ENCODE results near the gene TBATA.

TBATA gene

DNA sequence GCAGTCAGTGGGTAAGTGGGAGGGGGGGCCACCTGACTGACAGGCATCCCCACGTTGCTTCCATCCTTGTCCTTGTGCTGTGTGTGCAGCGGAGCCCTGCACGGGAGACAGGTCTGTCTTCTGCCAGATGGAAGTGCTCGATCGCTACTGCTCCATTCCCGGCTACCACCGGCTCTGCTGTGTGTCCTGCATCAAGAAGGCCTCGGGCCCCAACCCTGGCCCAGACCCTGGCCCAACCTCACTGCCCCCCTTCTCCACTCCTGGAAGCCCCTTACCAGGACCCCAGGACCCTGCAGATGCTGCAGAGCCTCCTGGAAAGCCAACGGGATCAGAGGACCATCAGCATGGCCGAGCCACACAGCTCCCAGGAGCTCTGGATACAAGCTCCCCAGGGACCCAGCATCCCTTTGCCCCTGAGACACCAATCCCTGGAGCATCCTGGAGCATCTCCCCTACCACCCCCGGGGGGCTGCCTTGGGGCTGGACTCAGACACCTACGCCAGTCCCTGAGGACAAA is 24.8 kb downstream of the TBATA start:
- no peak for DNase-seq

DNA sequence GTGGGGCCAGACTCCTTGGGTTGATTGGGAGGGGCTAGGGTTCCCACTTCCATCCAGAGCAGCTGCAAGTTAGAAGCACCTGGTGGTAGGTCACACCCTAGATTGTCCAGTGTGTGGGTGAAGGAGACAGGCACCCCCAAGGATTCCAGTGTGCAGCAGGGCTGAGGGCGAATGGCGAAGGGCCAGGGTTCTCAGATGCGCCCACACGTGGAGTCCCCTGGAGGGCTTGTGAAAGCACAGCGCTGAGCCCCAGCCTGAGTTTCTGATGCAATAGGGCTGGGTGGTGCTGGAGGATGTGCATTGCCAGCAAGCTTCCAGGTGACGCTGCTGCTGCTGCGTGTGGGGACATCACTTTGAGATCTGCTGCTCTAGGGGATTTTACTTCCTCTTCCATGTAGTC is 25.4 kb downstream of the TBATA start:
- DNase-seq: no peak

DNA sequence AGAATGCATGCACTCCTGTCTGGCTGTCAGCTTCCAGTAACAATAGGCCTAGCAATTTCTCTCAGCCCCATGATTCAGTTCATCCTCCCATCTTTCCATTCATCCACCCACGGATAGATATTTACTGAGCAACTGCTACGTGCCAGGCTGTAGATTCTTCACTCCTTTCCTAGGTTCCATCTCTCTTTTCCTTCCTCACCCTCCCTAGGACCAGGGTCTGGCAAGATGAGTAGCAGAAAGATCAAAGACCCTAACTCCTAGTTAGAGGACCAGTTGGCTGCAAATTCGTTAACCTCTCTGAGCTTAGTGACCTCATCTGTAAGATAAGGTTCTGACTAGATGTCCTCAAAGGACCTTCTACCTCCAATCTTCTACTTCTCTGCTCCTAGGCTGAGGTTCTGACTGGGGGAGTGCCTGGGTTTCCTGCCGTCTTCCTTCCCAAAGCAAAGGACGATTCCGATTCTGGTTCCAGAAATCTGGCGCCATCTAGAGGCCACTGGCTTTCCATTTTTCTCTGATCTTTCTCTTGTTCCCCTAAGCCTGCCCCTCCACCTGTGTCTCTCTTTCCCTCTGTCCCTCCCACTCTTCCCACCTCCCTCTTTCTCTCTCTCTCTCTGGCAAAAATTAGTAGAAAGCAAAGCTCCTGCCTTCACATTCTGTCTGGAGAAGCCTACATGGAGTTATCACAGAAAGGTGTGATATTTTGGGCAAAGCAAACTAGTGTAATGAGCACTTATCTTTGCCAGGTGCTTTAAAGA is 26.2 kb downstream of the TBATA start:
- DNase-seq: peak; percentile 26

DNA sequence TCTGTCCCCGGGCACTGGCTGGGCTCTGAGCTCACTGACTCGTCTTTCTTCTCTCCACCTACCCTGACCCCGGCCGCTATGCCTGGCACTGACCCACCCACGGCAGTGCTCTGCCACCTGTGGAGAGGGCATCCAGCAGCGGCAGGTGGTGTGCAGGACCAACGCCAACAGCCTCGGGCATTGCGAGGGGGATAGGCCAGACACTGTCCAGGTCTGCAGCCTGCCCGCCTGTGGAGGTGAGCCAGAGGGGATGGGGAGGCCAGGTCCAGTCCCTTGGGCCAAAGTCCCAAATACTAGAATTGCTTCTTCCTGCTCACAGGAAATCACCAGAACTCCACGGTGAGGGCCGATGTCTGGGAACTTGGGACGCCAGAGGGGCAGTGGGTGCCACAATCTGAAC is 27.3 kb downstream of the TBATA start:
- DNase-seq: no peak

DNA sequence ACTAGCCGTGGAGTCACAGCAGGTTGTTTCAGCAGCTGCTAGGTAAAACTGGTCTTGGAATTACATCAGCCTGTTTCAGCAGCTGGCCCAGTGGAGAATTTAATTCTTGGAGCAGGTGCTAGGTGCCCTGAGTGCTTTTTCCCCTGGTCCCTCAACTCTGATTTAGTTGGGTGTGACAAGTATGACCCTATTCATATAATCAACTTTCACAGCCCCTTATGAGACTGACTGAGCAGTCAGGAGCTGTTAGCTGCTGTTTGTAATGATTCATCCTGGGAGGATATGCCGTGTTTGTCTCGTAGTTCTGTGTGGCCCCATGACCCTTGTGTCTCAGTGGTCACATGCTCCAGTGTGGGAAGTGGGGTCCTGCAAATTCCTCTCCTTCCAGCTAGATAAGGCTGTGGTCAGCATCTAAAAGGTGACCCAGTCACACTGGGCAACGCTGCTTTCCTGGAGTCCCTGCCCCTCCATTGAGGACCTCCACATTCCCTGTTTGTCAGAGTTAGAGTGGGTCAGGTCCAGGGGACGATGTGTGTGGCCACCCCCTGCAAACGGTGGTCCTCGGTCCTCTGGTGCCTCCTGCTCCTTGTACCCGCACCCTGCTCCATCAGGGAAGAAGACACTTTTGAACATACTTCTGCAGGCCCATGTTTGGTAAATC is 28.3 kb downstream of the TBATA start:
- no peak for DNase-seq

DNA sequence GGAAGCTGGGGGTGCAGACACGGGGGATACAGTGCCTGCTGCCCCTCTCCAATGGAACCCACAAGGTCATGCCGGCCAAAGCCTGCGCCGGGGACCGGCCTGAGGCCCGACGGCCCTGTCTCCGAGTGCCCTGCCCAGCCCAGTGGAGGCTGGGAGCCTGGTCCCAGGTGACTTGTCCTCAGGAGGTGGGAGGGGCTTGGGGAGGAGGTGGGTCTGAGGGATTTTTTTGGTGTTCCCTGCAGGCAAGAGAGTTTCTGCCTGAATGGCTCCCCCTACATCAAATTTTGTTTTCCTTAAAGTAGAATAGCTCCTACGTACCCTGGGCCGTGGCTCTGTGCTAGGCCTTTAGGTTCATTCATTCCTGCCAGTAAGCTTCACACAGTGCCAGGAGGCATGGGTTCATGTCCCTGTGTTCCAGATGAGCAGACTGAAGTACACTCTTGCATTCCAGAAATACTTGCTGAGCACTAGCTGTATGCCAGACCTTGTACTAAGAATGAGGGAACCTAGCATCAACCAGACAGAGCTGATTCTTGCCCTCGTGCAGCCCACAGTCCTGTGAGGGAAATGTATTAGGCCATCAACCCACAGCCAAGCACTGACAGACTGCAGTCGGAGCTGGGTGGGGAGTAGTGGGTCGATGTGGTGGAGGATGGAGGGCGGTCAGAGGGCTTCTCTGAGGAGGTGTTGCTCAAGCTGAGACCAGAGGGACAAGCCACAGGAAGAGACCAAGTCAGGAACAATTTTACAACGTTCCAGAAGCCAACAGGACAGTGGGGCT is 31.1 kb downstream of the TBATA start:
- DNase-seq: no peak

DNA sequence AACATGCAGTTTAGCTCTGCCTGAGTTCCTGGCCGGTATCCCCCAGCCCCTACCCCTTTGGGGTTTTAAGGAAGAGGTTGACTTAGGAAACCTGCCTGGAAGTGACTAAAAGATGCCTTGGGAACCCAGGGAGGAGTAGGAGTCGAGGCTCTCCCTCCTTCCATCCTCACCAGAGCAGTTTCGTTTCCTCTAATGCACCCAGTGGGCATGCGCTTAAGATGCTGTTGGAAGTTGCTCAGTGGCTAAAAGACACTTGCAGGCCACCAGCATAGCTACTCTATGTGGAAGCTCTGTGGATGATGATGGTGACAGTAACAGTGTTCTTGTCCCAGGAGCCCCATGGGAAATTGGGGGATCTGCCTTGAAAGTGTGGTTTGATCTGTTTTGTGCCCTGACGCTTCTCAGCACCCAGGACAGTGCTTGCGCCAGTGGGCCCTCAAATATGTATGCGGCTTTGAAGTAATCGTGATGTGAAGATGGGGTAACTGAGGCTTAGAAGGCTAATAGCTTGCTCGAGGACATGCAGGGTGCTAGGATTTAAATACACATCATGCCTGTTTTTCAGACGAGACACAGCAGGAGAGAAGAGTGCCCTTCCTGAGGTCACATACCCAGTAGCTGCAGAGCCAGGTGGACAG is 32.0 kb downstream of the TBATA start:
- no peak for DNase-seq

DNA sequence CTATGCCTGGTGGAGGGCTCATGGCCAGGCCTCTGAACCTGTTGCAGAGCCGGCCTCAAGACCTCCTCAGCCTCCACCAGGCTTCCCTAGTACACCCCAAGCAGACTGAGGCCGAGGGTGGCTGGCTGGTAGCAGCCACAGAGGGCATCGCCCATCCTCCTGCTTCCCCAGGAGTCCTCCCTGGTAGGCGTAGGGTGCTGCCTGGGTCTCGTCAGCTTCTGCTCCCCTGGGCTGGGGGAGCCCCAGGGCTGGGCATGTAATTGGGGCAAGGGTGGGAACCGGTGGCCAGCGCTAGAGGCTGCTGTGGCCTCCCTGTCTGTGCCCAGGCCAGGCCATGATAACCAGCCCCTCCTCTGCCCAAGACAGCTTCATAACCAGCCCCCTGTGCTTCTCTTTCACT is 32.6 kb downstream of the TBATA start:
- no peak for DNase-seq

DNA sequence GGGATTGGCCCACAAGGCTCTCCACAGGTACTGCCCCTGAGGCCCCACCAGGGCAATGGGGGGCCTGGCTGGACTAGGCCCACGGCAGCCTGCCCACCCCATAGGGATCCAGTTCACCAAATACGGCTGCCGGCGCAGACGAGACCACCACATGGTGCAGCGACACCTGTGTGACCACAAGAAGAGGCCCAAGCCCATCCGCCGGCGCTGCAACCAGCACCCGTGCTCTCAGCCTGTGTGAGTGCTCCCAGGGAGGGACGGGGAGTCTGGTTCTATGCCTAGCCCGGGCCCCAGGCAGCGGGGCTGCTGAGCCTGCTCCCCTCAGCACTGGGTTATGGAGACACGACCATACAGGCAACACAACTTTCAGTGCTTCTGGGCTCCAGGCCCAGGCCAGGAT is 33.2 kb downstream of the TBATA start:
- DNase-seq: no peak

DNA sequence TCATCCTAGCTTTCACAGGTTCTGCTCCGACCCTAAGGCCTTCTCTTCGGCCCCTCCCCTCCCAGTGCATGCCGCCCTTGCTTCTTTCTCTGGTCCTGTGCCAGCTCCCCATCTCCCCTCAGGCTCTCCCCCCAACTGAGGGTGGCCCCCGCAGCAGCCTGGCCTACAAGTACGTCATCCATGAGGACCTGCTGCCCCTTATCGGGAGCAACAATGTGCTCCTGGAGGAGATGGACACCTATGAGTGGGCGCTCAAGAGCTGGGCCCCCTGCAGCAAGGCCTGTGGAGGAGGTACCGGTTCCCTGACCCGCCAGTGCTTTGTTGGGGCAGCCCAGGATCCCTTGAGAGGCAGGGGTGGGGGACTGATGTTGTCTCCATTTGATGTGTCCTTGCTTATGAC is 33.8 kb downstream of the TBATA start:
- no peak for DNase-seq

DNA sequence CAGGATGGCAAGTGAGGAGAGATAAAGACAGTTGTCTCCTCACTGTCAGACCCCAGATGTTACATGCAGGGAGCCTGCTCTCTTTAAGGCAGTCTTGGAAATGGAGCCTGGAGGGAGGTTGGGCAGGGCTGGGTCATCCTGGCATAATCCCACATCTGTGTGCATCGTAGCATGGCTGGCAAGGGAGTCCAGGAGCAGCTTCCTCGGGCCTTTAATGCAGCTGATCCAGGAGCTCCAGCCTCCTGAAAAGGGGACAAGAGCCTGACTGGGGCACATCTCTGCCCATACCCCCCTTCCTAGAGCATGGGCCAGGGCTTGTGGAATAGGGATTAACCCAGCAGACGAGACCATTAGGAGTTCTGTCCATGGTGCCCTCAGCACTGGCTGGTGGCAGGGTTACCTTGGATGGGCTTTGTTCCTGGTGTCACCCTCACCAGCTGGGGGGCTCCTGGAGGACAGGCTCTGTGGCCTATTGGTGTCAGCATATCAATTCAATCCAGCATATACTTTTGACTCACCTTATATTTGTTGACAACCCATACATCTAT is 34.9 kb downstream of the TBATA start:
- DNase-seq: no peak

DNA sequence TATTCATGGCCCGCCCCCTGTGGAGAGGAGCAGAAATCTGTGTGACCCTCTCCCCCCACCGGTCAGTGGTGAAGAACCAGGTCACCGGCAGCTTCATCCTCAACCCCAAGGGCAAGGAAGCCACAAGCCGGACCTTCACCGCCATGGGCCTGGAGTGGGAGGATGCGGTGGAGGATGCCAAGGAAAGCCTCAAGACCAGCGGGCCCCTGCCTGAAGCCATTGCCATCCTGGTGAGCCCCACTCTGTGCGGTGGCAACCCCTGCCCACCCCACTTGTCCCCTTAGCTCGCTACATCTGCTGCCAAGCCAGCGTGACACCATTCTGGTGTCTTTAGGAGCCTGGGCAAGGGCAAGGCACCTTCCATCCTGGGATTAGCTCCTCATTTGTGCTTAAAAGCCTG is 35.4 kb downstream of the TBATA start:
- DNase-seq: no peak

DNA sequence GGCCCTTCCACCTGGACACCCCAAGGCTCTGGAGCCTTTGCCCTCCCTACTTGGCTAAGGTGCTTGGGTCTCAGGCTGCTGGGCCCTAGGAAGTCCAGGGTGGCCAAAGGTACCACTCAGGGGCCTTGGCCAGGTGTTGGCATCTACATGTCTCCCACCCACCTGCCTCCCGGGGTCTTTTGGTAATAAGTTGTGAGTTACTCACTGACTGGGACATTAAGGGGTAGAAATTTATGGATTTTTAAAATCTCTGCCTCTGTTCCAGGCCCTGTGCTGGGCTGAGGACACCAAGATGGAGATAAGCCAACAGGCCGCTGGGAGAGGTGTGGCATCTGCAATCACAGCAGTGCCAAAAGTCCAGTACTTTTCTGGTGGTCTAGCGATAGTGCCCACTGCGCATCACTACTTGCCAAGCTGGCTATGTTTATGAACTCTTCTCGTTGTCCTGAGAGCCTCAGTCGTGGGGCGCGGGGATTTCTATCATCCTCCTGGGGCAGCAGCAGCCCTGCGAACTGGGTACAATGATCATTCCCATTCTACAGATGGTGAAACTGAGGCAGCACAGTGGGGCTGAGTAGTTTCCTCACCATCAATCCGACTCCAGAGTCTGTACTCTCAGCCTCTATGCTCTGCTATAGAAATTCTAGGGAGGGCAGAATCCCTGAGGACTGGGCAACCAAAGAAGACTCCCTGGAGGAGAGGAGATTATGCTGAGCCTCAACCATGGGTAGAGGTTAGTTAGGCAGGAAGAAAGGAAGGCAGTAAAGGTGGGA is 36.2 kb downstream of the TBATA start:
- no peak for DNase-seq

DNA sequence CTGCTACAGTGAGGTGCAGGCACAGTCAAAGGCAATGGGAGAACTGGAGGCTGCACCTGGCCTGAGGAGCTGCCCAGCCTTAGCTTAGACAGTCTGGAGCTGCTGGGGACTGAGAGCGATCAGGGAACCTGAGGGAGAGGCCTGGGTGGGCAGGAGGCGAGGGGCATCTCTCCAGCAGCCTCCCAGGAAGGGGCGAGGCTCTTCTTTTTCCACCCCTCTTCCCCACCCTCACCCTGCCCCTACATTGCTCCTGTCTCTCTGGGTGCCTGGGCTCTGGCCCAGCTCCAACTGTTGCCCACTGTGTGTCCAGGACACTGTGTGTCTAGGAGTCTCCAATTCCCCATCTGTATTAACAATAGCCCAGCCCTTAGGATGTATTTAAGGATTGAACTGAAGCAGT is 36.9 kb downstream of the TBATA start:
- no peak for DNase-seq

DNA sequence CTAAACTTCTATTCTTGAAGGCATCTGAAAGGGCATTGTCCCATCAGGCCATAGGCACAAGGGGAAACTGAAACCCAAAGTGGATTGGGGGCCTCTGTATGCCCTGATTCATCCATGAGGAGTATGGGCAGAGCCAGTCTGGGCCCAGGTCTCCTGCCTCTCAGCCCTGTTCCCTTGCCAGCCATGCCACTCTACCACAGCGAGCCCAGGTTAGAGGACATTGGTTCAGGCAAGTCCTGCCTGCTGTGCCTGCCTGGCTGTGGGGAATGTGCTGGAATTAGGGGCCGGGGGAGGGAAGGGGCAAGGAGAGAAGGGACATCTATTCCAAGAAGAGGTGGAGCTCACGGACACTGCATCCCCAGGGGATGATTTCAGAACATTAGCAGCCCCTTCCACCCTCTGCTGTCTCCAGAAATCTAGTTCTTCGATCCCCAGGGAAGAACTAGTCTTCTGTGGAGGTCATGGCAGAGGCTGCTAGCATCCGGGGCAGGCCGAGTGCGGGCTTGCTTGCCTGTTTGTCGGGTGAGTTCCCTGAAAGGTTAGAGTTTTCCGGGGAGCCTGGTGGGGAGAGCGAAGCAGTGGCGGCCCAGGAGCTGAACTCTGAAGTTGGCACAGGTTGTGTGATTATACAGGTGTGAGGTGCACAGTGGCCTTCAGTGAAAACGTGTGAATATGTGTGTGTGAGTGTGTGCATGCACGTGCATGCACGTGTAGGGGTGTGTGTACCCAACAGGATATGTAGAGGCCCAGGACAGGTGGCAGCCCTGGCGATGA is 37.8 kb downstream of the TBATA start:
- no peak for DNase-seq

DNA sequence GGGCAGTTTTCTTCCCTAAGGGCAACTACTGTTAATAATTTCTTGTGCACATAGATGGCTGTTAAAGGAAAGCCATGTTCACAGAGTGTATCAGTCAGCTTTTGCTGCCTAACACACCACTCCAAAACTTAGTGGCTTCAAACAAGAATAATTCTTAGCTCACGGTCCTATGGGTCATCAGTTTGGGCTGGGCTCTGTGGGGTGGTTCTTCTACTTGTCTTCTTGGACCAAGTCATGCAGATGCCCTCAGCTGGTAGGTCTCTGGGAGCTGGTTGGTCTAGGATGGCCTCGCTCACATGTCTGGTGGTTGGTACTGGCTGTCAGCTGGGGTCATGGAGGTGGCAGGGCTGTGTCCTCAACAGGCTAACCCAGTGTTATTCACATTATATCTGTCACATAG is 39.6 kb downstream of the TBATA start:
- DNase-seq: no peak

DNA sequence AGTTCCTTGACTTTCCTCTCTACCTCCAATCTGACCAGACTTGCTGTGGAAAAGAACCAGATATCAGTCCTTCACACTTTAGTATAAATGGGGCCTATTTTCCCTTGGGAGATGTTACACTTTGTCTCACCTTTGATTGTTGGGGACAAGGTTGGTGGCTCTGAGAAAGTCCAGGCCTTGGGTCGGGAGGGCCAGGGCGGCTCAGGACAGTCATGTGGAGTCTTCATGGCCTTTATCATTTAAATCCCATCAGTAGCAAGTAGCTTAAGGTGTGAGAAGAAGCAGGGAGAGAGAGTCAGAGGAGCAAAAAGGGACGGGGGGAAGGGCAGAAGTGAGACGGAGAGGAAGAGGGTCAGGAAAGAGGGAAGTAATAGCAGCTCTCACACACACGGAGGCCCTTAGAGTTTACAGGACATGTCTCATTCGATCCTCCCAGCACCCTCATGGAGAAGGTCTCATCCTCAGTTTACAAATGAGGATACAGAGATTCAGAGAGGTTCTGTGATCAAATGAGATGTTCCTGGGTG is 40.5 kb downstream of the TBATA start:
- no peak for DNase-seq

DNA sequence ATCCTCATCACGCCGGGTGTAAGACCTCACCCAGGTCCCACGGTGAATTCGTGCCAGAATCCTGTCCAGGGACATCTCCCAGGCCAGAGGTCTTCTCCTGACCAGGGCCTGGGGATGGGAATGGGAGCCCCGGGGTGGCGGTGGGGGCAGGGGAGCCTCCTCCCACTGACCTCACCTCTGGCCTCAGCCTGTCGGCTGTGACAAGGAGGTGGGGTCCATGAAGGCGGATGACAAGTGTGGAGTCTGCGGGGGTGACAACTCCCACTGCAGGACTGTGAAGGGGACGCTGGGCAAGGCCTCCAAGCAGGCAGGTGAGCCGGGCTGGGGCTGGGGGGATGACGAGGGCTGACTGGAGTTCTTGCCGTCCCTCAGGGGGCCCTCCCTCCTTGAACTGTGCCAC is 41.3 kb downstream of the TBATA start:
- DNase-seq: no peak

DNA sequence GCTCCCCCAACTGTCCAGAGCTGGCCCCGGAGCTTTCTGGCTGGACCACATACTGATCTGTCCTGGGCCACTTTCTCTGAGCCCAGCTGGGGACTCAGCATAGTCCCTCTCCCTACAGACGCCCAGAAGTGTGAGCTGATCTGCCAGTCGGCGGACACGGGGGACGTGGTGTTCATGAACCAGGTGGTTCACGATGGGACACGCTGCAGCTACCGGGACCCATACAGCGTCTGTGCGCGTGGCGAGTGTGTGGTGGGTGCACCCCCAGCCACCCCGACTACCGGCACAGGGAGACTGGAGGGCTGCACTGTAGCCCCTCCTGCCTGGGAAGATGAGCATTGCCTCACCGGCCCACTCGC is 41.8 kb downstream of the TBATA start:
- no peak for DNase-seq

DNA sequence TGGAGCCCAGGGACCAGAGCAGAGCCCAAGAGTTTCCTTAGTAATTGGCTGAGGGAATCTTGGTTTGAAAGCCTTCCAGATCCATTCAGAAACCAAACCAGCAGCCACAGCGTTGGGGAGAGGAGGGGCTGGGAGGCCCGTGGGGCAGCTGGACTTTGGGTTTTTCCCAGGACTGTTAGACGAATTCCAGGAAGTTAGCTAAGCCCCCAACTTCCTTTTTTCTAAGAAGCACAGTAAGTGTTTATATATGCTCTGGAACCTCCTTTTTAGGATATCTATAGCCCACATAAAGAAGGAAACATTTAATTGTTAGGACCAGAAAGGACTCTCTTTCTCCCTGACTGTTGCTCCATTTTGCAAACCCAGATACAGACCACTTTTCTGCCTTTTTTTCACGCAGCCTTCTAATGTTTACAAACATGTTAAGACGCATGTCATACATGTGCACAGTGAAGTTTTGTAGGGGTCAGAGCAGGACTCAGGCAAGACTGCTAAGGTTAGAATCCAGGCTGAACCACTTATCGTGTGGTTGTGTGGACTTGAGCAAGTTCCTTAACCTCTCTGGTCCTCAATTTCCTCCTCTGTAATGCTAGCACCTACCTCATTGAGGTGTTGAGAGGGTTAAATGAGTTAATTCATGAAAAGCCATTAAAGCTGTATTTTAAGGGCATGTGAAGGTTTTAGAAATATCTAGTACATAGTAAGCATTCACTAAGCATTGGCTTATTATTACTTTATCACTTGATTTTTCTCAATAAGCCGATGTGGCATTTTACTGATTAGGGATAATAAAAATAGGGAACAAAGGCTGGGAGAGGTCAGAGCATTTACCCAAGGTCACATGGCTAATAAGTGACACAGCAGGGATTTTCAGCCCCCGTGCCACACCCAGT is 42.4 kb downstream of the TBATA start:
- DNase-seq: no peak
